ENCODE measurements around the gene HLCS.
"Not testable (repeated sequence)": the region's sequence is repeated elsewhere in the genome, so short reads cannot be mapped to it uniquely, and the experiment has no call there.

The HLCS gene

GRCh38 chr21:36962098-36962780, 4.2 kb downstream of the HLCS start:
- DNase-seq (ENCODE audit: low read depth, low spot score): no peak
- no peak overlapping the region for H3K4me3 ChIP-seq (ENCODE audit: low read length)

- no peak for DNase-seq (ENCODE audit: low read depth, low spot score)
- H3K4me3 ChIP-seq (ENCODE audit: low read length): no peak overlapping the region
Measured at GRCh38 chr21:36960676-36961284, 5.7 kb downstream of the HLCS start.

- H3K4me3 ChIP-seq (ENCODE audit: low read length): no peak overlapping the region
- DNase-seq (ENCODE audit: low read depth, low spot score): peak; percentile 48
Measured at GRCh38 chr21:36959020-36959835, 7.2 kb downstream of the HLCS start.

GRCh38 chr21:36955783-36956182, 10.7 kb downstream of the HLCS start:
- H3K4me3 ChIP-seq (ENCODE audit: low read length): no peak overlapping the region
- DNase-seq (ENCODE audit: low read depth, low spot score): no peak

- not testable (repeated sequence) for DNase-seq (ENCODE audit: low read depth, low spot score); H3K4me3 ChIP-seq (ENCODE audit: low read length)
Measured at GRCh38 chr21:36952331-36952730, 14.1 kb downstream of the HLCS start.

- no peak overlapping the region for H3K4me3 ChIP-seq (ENCODE audit: low read length)
- DNase-seq (ENCODE audit: low read depth, low spot score): no peak
Measured at GRCh38 chr21:36949171-36950141, 17.0 kb downstream of the HLCS start.

- no peak overlapping the region for H3K4me3 ChIP-seq (ENCODE audit: low read length)
- no peak for DNase-seq (ENCODE audit: low read depth, low spot score)
Measured at GRCh38 chr21:36948686-36949085, 17.8 kb downstream of the HLCS start.

GRCh38 chr21:36946949-36947356, 19.5 kb downstream of the HLCS start:
- DNase-seq (ENCODE audit: low read depth, low spot score): no peak
- H3K4me3 ChIP-seq (ENCODE audit: low read length): no peak overlapping the region

GRCh38 chr21:36945496-36946138, 20.9 kb downstream of the HLCS start:
- no peak for DNase-seq (ENCODE audit: low read depth, low spot score)
- no peak overlapping the region for H3K4me3 ChIP-seq (ENCODE audit: low read length)

- no peak overlapping the region for H3K4me3 ChIP-seq (ENCODE audit: low read length)
- DNase-seq (ENCODE audit: low read depth, low spot score): no peak
Measured at GRCh38 chr21:36936361-36937135, 29.9 kb downstream of the HLCS start.

DNA sequence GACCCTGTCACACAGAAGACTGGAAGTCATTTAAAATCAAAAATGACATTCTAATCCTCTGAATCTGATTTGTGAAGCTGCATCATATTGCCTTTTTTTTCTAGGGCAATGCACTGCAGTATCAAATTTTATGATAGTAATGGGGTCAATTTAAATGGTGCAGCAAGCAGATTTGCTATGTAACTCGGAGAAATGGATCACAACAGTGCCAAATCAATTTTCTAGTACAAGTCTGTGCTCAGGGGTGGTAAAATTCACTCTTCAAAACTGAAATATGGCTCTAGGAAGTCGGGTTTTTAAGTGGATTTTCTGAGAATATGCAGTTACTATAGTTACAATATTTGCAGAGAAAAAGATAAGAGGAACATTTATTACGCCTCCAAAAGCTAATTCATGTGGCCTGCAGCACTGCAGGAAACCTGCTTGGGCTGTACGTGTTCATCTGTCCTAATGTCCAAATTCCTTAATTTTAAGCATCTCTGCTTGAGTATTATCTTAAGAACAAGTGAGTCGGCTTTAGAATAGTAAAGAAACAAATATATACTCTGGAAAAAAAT, 31.5 kb downstream of the HLCS start:
- H3K4me3 ChIP-seq (ENCODE audit: low read length): no peak overlapping the region
- no peak for DNase-seq (ENCODE audit: low read depth, low spot score)

GRCh38 chr21:36932161-36932816, 34.2 kb downstream of the HLCS start:
- no peak overlapping the region for H3K4me3 ChIP-seq (ENCODE audit: low read length)

GRCh38 chr21:36929622-36930021, 36.8 kb downstream of the HLCS start:
- no peak for DNase-seq (ENCODE audit: low read depth, low spot score)
- no peak overlapping the region for H3K4me3 ChIP-seq (ENCODE audit: low read length)

More at GRCh38 chr21:36932161-36932816, 34.2 kb downstream of the HLCS start:
- DNase-seq (ENCODE audit: low read depth, low spot score): no peak

GRCh38 chr21:36928960-36929359, 37.5 kb downstream of the HLCS start:
- no peak overlapping the region for H3K4me3 ChIP-seq (ENCODE audit: low read length)
- no peak for DNase-seq (ENCODE audit: low read depth, low spot score)

DNA sequence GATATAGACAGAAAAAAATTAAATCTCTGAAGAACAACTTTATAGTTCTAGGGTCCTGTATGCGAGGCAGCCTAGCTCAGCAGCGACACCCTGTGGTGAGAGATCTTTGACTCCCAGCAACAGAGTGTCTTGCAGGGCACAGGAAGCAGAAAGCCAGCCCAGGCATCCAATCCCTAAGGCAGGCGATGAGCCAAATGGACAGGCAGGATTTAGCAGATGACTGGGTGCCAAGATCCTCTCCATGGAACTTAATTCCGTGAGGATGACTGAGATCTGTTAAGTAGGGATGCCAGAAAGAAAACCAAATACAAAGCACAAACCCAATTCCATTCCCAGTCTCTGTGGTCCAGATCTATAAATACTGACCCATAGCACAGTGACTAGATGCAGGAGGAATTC, 38.8 kb downstream of the HLCS start:
- H3K4me3 ChIP-seq (ENCODE audit: low read length): no peak overlapping the region
- DNase-seq (ENCODE audit: low read depth, low spot score): peak; percentile 59

GRCh38 chr21:36926989-36927718, 39.3 kb downstream of the HLCS start:
- DNase-seq (ENCODE audit: low read depth, low spot score): no peak
- no peak overlapping the region for H3K4me3 ChIP-seq (ENCODE audit: low read length)

Measured in Jurkat, Clone E6-1 (cell line).